Neural crest cell (in vitro differentiated cells): ENCODE results near the gene MGAT3. TPM values are rescaled to one million over a fixed set of nuclear protein-coding genes. Genes with fewer than 3 reads are reported as not detected.

Experiments used
- DNase-seq: peaks from one replicate; pipeline ENCODE4 v3.0.0; 2021; ENCODE audit warnings: low read depth, mixed read lengths, low spot score
- H3K27ac Mint-ChIP-seq: one replicate; pipeline ENCODE4 v1.8.0; 2021; ENCODE audit warnings: mild to moderate bottlenecking, mixed read lengths; ENCODE audit not compliant: unreplicated experiment
- H3K27me3 Mint-ChIP-seq: 2 replicates; pipeline ENCODE4 v1.8.0; 2021; ENCODE audit warnings: low read depth, mild to moderate bottlenecking, mixed read lengths
- H3K36me3 Mint-ChIP-seq: 2 replicates; pipeline ENCODE4 v1.8.0; 2021; ENCODE audit warnings: low read depth, mild to moderate bottlenecking, mixed read lengths
- H3K4me1 Mint-ChIP-seq: 2 replicates; pipeline ENCODE4 v1.8.0; 2021; ENCODE audit warnings: mixed read lengths
- H3K4me3 Mint-ChIP-seq: one replicate; pipeline ENCODE4 v1.8.0; 2021; ENCODE audit warnings: mild to moderate bottlenecking, mixed read lengths
- H3K9me3 Mint-ChIP-seq: 2 replicates; pipeline ENCODE4 v1.8.0; 2021; ENCODE audit warnings: mixed read lengths
- total RNA-seq: library from RNA; stranded (reverse); gene quantifications from 2 replicates; pipeline ENCODE4 v1.2.1, GENCODE V29; 2021
- TF ChIP-seq, protein P1 (sequence below): fragments of 200-600 bp; sonication (generic); conservative IDR thresholded peaks from 2 replicates; pipeline ENCODE4 v1.5.0; 2021; ENCODE audit warnings: antibody characterized with exemption, mild to moderate bottlenecking

The MGAT3 gene
- total RNA-seq, 1 donor from 2014 or later, result 20.3 TPM

DNA sequence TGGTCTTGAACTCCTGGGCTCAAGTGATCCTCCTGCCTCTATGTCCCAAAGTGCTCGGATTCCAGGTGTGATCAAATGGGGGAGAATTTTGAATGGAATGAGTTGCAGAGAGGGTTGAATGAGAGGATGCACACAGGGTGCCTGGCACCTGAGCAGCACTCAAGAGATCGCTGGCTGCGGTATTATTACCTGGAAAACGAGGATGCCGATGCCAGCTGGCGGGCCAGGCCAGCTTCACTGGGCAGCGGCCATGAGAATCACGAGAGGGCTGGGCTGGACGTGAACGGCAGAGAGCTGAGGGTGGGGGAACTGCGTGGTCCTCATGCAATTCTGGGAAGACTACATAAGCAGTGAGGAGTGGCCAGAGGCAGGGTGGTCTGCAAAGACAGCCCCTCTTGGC is 2.9 kb downstream of the MGAT3 start:
- H3K4me1 Mint-ChIP-seq, result peaks cover 24% of the 10 kb centered on the region
- DNase-seq, result no peak
- TF ChIP-seq, protein P1, sequence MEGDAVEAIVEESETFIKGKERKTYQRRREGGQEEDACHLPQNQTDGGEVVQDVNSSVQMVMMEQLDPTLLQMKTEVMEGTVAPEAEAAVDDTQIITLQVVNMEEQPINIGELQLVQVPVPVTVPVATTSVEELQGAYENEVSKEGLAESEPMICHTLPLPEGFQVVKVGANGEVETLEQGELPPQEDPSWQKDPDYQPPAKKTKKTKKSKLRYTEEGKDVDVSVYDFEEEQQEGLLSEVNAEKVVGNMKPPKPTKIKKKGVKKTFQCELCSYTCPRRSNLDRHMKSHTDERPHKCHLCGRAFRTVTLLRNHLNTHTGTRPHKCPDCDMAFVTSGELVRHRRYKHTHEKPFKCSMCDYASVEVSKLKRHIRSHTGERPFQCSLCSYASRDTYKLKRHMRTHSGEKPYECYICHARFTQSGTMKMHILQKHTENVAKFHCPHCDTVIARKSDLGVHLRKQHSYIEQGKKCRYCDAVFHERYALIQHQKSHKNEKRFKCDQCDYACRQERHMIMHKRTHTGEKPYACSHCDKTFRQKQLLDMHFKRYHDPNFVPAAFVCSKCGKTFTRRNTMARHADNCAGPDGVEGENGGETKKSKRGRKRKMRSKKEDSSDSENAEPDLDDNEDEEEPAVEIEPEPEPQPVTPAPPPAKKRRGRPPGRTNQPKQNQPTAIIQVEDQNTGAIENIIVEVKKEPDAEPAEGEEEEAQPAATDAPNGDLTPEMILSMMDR, result no peak
- no peaks in the 10 kb centered on the region for H3K36me3 Mint-ChIP-seq
- H3K9me3 Mint-ChIP-seq, result no peaks in the 10 kb centered on the region
- no peak overlapping the region for H3K27ac Mint-ChIP-seq
- H3K27me3 Mint-ChIP-seq, result peaks cover 6% of the 10 kb centered on the region
- H3K4me3 Mint-ChIP-seq, result peak overlapping the region; percentile 75

DNA sequence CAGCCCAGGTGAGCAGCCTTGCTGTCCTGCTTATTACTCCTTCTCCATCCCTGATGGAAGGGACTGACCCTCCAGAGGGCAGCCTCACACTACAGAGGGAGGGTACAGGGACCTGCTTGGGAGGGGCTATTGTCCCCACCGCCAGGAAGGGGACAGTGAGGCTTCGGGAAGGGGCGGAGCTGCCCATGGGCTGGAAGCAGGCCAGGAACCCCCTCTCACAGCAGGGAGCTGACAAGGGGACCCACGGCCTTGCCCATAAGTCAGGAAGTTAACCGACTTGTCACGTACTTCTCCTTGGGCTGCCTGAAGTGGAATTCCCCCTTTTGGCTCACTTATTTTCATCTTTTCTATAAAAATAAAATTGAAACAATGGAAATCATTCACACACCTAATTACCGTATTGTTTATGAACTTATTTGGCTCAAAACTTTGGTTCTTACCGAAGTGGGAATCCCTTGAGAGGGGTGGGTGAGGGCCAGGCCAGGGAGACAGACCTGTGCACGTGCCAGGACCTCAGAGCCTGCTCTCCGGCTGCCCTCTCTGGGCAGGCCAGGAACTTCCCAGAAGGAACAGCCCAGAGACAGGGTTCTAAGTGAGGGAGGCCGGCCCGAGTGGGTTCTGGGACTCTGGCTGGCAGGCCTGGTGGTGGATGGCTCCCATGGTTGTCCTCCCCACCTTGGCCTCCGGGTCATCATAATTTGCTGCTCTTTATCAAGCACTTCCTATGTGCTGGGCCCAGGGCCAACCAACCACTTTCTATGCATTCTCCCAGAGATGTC is 5.8 kb downstream of the MGAT3 start:
- TF ChIP-seq, protein P1, result no peak
- no peak for DNase-seq

DNA sequence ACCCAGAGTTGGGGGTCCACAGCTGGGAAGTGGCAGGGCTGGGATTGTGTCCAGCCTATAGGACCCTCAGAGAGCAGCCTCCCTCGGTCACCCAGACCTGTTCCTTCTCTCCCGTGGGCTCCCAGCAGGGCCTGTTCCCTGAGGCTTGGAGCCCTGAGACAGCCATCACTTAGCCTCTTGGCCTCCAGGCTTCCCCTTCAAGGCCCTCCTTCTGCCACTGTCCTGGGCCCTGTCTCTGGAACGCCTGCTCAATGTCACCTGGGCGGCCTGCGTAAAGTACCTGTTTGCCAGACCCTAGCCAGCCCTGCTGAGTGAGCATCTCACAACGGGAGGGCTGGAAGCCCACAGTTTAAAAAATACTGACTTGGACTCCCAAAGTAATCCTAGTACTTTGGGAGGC is 6.5 kb downstream of the MGAT3 start:
- no peak for DNase-seq
- H3K27me3 Mint-ChIP-seq, result no peaks in the 10 kb centered on the region
- TF ChIP-seq, protein P1, result no peak
- H3K4me1 Mint-ChIP-seq, result peaks cover 20% of the 10 kb centered on the region
- H3K36me3 Mint-ChIP-seq, result no peaks in the 10 kb centered on the region
- no peak overlapping the region for H3K27ac Mint-ChIP-seq
- H3K9me3 Mint-ChIP-seq, result no peaks in the 10 kb centered on the region
- no peak overlapping the region for H3K4me3 Mint-ChIP-seq

More for the DNA sequence above, 5.8 kb downstream of the MGAT3 start:
- Mint-ChIP-seq H3K9me3 (no peaks in the 10 kb centered on the region), H3K27me3 (no peaks in the 10 kb centered on the region), H3K4me1 (peaks cover 22% of the 10 kb centered on the region), H3K36me3 (no peaks in the 10 kb centered on the region), H3K27ac (no peak overlapping the region), H3K4me3 (peak overlapping the region; percentile 61)

DNA sequence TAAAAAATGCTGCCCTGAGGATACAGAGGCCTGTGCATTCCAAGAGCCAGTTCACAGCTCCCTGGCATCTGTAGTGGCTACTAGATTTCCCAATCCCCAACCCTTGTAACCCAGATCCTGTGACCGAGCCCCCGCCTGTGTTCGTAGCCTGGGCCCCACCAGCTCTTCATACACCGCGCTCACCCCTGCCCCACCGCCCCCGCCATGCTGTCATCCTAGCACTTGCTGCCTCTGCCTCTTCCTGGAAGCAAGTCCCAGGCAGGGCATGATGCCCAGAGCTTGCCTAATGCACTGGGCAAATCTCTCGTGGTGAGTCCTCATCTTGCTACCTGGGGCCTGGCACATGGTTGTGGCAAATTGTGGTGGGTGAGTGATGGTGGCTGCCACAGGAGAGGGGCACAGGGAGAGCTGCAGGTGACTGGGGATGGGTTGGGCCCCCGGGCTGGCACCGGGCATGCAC is 7.1 kb downstream of the MGAT3 start:
- no peak for DNase-seq
- TF ChIP-seq, protein P1, result no peak
- no peaks in the 10 kb centered on the region for H3K27me3 Mint-ChIP-seq
- H3K9me3 Mint-ChIP-seq, result no peaks in the 10 kb centered on the region
- peaks cover 19% of the 10 kb centered on the region for H3K4me1 Mint-ChIP-seq
- H3K27ac Mint-ChIP-seq, result no peak overlapping the region
- no peaks in the 10 kb centered on the region for H3K36me3 Mint-ChIP-seq
- no peak overlapping the region for H3K4me3 Mint-ChIP-seq

DNA sequence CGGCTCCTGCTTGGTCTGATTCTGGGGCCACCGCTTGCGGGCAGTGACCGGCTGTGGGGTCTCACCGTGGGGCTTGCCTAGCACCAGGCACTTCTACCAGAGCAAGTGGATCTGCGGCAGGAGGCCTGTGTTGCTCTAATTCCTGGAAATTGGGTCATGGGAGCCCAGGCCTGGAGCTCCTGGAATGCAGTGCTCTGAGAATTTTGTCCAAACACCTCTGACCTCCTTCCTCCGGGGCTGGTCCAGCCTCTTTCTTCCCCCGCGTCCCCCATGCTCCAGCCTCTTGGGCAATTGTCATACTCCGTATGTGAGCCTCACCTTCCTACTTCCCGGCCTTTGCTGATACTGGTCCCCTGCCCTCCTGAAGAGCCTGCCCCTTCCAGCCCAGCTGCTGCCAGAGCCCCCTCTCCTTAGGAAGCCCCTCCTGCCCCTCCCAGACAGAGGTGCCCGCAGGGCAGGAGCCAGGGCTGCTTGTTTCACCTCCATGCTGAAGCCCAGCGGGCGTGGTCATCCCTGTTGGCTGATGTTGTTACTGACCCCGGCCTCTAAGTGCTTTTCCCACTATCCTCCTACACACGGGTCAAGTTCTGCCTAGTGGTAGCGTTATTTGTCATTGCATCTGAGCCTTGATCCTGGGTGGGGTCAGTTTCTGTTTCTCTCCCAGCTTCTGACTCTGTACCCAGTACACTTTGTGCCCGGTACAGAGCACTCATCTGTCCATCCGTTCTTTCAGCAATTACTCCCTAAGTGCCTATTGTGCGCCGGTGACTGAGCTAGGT is 9.6 kb downstream of the MGAT3 start:
- Mint-ChIP-seq H3K4me3 (no peak overlapping the region), H3K27me3 (no peaks in the 10 kb centered on the region), H3K36me3 (no peaks in the 10 kb centered on the region), H3K9me3 (no peaks in the 10 kb centered on the region), H3K27ac (peak overlapping the region; percentile 78), H3K4me1 (peaks cover 40% of the 10 kb centered on the region)
- DNase-seq, result no peak
- TF ChIP-seq, protein P1, result no peak
